COLO668 (cell line): ENCODE data around the gene CAMK2A.
"Not testable (repeated sequence)": the region's sequence is repeated elsewhere in the genome, so short reads cannot be mapped to it uniquely, and the experiment has no call there.

Experiments used
- DNase-seq: peaks from one replicate; lab custom pipeline; 2025; ENCODE audit not compliant: unreplicated experiment; lab: John Stamatoyannopoulos, UW

CAMK2A gene

DNA sequence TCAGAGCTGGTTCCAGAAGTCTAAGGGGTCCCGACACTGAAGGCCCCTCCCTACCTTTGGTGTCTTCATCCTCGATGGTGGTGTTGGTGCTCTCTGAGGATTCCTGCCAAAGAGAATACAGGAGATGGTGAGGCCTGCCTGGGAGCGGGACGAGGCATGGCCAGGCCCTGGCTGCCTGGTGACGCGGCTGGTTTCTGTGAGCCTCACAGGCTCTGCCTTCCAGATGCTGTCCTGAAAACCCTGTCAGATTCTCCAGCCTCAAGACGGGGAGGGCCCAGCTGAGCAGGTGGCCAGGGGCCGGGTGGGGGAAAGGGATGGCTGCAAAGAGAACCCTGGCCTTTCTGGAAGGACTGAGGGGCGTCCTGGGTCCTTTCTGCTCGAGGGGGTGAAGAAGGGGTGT lies 50.9 kb downstream of the CAMK2A start:
- DNase-seq = no peak

- DNase-seq = no peak
Measured at GRCh38 chr5:150236981-150237754, 52.4 kb downstream of the CAMK2A start.

- DNase-seq = no peak
Measured at GRCh38 chr5:150236313-150236712, 53.3 kb downstream of the CAMK2A start.

DNA sequence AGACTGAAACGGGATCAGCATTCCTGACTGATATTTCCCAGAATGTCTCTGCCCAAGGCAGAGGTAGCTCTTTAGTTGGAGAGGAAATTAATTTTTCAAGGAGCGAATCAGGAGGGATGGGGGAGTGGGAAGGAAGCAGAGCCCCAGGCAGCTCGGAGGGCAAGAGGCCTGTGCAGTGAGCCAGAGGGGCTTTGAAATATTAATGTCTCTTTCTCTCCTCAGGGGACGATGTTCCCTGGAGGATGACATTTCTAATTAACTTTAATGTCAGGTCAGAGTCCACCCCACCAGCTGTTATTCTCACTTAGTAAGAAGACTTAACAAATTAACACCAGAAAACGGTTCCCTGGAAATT lies 54.1 kb downstream of the CAMK2A start:
- no peak for DNase-seq

DNA sequence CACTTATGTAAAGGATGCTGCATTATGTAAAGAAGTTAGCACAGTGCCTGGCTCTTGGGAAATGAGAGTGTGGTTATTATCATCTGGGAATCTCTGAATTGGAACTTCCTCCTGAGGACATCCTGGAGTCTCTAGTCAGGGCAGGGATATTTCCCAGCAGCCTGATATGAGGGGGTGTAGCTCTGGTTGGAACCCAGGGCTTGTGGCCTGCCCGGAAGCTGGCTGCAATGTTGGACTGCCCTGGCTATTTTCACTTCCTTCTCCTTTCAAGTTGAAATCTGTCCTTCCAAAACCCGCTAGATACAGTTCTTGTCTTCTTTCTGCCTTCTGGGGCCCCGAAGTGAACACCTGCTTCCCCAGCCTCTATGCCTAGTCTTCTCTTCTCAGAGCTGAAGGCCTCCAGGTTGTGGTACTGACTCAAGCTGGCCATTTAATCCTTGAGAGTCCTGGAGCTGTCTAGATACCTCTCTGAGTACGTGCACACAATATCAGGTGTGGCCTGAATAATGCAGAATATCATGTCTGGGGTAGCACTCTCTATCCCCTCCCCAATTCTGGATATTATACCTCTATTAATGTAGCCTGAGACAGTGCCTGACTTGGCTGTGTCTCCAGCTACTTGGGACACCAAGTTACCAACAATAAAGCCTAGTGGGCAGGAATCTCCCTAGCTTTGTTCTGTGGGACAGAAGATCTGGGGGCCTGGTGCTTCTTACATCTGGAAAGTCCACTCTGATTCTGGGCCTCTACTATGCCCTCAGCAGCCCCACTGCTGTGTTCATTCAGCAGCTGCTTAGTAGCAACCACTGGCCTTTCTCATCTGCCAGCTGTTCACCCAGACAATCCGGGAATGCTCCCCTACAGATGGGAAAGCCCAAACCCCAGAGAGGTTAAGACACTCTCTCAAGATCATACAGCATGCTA lies 54.7 kb downstream of the CAMK2A start:
- no peak for DNase-seq

DNA sequence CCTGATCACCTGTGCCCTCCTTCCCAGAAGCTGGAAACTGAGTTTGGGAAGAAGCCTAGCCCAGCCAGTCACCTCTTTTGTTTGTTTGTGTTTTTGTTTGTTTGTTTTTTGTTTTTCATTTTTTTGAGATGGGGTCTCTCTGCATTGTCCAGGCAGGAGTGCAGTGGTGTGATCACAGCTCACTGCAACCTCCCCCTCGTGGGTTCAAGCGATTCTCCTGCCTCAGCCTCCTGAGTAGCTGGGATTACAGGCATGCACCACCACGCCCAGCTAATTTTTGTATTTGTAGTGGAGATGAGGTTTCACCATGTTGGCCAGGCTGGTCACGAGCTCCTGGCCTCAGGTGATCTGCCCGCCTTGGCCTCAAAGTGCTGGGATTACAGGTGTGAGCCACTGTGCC lies 55.9 kb downstream of the CAMK2A start:
- not testable (repeated sequence) for DNase-seq

- DNase-seq = no peak
Measured at GRCh38 chr5:150230842-150231241, 58.7 kb downstream of the CAMK2A start.

DNA sequence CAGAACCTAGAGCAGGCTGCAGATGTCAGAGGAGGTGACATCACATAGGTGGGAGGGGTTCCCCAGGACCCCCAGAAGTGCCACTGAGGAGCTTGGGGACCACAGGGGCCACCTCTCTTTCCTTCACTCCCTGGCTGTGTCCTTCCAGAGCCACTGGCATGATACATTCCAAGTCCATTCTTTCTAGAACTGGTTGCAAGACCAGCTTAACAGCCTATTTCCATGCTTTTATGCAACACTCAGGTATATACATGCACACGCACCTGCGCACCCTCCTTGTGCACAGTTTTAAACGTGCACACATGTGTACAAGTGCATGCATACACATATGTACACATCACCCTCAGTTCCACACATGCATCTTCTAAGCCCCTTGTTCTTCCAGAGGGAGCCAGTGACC lies 60.0 kb downstream of the CAMK2A start:
- DNase-seq = no peak

DNA sequence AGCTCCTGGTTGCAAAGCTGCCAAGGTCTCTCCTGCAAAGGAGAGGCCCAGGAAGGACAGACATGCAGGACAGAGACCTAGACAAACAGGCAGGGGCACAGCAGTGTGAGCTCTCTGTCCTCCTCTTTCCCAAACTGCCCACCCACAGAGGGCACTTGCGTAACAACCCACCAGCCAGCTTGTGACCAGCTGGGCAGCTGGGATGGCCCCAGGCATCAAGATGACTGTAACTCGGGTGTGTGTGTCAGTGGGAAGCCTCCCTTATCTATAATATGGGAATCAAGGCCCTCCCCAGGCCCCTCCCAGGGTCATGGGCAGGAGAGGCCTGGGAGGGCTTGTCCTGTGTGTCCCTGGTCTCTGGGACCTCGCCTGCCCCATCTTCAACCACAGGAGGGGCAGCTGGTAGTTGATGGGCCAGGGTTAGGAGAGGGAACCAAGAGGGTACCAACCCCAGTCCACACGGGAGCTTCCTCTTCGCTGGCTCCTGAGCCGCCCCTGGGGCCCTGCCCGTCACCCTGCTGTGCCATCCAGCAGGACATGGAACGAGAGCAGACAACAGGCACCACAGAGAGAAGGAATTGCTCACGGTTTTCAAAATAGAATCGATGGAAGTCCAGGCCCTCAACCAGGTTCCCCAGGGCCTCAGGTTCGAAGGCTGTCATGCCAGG lies 61.8 kb downstream of the CAMK2A start:
- DNase-seq = no peak

GRCh38 chr5:150227036-150227435 lies 62.5 kb downstream of the CAMK2A start:
- no peak for DNase-seq

DNA sequence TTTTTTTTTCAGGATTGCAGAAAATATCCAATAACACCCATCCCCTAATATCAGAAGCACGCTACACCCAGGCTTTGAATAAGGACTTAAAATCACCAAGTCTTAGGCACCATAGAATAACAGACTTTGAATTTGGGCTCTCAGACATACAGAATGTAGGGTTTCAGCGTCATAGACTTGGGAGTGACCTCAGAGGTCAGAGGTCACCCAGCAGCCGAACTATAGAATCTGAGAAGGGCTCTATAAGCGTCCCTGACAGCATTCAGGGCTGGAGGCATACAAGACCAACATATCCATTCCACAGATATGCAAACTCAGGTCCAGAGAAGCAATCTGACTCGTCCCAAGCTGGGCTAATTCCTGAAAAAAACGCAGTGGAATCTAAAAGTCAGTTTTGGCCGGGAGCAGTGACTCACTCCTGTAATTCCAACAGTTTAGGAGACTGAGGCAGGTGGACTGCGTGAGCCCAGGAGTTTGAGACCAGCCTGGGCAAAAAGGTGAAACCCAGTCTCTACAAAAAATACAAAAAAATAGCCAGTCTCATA lies 65.0 kb downstream of the CAMK2A start:
- DNase-seq = no peak

DNA sequence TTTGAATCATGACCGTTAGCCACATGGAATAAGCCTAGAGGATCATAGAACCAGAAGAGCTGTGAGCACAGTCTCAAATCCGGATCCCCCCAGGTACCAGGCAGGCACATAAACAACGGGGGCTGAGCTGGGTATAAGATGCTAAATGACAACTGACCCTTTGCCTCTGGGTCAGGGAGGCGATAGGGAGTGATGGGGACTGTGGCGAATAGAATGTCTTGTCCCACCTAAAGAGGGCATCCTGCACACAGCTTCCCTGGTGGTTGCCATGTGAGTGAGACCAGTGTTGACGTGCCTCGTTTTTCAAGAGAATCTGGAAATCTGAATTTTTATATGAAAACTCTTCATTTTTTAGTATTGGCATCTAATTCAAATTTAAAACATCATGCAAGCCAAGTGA lies 66.1 kb downstream of the CAMK2A start:
- DNase-seq = no peak

DNA sequence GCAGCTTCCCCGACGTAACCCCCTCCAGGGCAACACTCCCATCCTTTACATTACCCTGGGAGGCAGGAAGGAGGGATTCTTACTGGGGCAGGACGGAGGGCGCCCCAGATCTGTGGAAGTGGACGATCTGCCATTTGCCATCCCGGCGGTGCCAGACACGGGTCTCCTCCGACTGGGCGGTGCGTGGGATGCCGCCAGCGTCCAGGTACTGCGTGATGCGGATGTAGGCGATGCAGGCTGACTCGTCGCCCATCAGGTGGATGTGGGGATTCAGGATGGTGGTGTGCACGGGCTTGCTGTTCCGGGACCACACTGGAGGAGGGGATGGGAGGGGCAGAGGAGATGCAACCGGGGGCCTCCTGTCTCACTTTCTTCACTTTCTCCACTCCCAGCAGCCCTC lies 66.7 kb downstream of the CAMK2A start:
- no peak for DNase-seq

GRCh38 chr5:150221471-150221870 lies 68.1 kb downstream of the CAMK2A start:
- DNase-seq = no peak

- no peak for DNase-seq
Measured at GRCh38 chr5:150219861-150220260, 69.7 kb downstream of the CAMK2A start.

DNA sequence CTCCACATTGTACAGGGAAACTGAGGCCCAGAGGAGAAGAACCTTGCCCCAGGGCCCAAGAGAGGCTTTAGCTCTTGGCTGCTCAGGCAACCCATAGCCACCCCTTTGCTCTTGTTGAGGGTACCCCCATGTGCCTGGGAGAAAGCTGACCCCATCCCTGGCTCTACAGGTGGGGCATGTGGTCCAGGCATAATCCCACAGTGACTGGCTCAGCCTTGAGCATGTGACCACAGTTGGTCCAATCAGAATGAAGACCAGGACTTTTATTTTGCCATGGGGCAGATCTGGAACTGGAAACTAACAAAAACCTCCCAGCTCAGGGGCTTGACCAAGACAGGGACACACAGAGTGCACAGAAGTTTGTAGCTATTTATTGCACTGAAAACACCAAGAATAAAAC lies 70.4 kb downstream of the CAMK2A start:
- no peak for DNase-seq

DNA sequence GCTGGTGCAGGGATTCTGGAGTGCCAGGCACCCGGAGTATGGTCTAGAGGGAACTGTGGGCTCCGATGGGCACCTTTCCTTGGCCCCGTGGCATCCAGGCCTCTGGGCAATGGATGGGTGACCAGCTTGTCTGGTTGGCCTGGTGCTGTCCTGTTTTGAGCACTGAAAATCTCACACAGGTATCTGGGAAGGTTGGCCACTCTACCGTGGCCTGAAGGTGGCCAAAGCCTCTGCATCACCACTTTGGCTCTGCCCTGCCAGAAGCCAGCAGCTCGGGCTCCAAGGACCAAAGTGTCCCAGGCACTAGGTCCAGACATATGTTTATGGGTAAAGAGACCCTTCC lies 70.9 kb downstream of the CAMK2A start:
- DNase-seq = no peak

GRCh38 chr5:150217873-150218692 lies 71.5 kb downstream of the CAMK2A start:
- DNase-seq = peak; percentile 65

GRCh38 chr5:150217038-150217437 lies 72.5 kb downstream of the CAMK2A start:
- DNase-seq = peak; percentile 17
